Fibroblast of the conjunctiva (primary cell): ENCODE measurements around the gene CCHCR1.

Experiments used
- DNase-seq: peaks from one replicate; pipeline ENCODE4 v3.0.0-alpha.2; 2010; ENCODE audit warnings: low read depth

CCHCR1 gene

GRCh38 chr6:31128093-31128676, 29.4 kb downstream of the CCHCR1 start:
- DNase-seq = no peak

GRCh38 chr6:31126396-31127175, 31.0 kb downstream of the CCHCR1 start:
- no peak for DNase-seq

DNA sequence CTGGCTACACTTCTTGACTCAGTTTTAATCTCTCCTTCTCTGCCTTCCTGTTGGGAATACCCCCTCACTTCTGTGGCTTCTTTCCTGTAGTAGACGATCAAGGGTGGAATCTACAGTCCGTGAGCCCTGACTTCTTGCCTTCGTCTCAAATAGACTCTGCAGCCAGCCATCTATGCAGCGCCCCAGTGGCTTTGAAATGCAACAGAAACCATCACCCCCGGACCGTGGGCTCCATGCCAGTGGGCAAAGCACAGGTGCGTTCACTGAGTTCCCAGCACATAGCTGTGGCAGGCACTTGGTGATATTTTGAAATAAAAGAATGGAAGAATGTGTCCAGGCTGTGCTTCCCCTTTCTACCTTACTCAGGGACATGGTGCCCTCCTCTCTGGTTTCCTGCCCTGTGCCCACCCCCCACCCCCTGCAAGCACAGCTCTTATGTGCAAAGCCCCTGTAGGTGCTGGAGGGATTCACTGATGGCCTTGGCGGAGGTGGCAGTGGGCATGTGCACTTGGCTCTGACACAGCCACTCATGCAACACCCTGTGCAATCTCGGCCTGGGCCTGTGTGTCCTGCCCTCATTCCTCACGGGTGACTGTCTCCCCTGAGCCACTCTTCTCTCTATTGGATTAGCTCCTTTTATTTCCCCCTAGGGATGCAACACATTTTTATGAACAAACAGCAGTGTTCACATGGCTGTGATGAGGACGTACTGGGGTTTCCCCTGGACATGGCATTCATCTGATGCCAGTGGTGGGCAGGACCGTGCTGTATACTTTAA, 31.8 kb downstream of the CCHCR1 start:
- DNase-seq = no peak

DNA sequence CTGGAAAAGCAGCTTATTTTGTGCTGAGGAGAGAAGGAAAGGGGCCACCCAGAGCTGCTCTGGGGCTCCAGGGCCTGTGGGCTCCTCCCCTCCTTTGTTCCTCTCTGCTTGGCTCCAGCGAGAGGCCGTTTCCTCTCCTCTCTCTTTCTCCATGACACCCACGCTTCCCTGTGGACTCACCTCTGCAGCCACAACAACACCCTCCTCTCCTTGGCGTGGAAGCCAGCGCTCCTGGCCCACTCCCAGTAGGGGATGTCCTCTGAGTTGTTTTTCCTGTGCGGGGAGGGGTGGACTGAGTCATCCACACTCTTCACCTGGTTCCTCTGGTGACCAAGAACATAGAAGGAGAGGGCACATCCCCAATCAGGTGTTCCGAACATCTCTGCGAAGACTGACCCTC, 32.4 kb downstream of the CCHCR1 start:
- no peak for DNase-seq

GRCh38 chr6:31122791-31123706, 34.6 kb downstream of the CCHCR1 start:
- DNase-seq = peak; percentile 88

- DNase-seq = no peak
These were observed 36.3 kb downstream of the CCHCR1 start for GRCh38 chr6:31121131-31121790.

- no peak for DNase-seq
These were observed 37.3 kb downstream of the CCHCR1 start, which contains the start of gene CDSN for GRCh38 chr6:31120151-31120915. TSS of gene CDSN (minus strand) at chr6:31120446. CDS start at chr6:31120419, 27 bp downstream.

GRCh38 chr6:31118178-31118577, 39.4 kb downstream of the CCHCR1 start:
- DNase-seq = no peak

- DNase-seq = no peak
These were observed 40.8 kb downstream of the CCHCR1 start for GRCh38 chr6:31116661-31117385.

DNA sequence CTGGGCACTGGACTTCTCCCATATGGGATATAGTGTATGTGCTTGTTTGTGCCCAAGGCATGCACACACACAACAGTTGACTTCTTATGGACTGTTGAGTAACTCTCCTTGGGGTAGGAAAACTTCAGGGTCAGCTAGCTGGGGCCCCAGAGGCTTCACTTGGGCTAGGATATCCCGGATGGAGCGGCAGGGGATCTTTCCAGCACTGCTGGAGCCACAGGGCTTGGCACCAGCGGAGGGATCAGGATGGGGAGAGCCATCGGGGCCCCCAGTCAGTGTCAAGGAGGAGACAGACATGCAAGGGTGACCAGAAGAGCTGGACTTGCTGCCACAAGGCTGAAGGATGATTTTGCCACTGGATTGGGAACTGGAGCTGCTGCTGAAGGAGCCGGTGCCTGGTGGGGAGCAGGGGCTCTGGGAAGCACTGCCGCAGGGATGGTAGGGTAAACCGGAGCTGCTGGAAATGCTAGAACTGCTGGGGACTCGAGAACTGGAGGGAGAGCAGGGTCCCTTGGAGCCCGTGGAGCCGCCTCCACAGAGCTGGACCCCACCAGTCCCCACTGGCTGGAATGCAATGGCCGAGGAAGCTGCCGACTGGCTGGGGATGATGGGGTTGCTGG, 41.6 kb downstream of the CCHCR1 start:
- DNase-seq = no peak

GRCh38 chr6:31114970-31115849, 42.4 kb downstream of the CCHCR1 start:
- peak; percentile 24 for DNase-seq

- peak; percentile 87 for DNase-seq
These were observed 43.1 kb downstream of the CCHCR1 start, which contains the start of gene PSORS1C1 for GRCh38 chr6:31114541-31114878. TSS of gene PSORS1C1 (plus strand) at chr6:31114800. CDS start at chr6:31129633, 14,833 bp downstream.

GRCh38 chr6:31113861-31114540, 43.6 kb downstream of the CCHCR1 start:
- DNase-seq = peak; percentile 89

DNA sequence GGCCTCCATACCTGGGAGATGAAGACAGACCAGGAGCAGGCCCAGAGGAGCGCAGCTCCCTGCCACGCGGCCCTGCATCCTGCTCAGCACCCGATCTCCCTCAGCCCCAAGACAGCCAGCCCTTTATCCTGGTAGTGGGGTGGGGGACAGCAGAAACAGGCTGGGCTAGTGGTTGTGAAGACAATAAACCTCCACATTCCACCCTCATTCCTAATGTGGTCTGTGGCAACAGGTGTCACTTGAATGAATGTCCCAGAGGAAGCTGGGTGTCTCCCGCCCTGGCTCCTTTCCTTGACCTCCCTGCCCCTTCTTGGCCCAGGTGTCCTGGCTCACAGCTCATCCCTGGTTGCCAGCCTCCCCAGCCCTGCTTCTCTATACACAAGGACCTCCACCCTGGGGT, 45.1 kb downstream of the CCHCR1 start, which contains the start of gene C6orf15:
Gene C6orf15 (minus strand): TSS at position 98 of the 400 bp plus-strand sequence. CDS start 20 bp downstream, at position 78.
- no peak for DNase-seq

GRCh38 chr6:31111712-31112111, 45.9 kb downstream of the CCHCR1 start:
- DNase-seq = no peak

DNA sequence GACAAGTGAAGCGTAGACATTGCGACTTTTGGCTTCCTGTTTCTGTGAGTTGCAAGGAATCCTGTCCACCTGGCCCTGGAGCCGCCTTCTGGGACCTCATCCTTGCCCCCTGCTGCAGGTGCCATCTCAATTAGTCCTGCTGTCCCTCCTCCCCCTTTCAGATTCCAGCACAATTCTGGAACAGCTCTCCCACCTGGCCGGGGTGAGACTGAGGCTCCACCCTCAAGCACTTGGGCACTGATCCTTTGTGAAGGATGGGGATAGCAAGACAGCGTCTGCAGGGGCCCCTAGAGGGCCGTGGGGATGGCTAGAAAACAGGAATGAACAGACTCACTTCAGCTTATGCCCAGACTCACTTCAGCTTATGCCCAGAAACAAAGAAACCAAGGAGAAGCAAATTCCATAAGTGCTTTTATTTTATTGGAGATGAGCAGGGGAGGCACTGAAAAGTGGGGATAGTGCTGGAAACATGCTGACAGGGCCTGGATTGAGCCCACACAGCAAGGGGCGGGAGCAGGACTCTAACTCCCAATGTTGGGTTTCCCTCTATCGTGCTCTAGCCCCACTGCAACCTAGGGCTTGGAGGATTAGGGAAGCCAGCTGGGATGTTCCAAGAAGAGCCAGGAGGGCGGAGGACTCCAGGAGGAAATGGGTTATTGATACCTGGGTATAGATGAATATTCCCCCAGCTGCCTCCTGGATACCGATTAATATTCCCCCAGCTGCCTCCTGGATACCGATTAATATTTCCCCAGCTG, 46.6 kb downstream of the CCHCR1 start:
- no peak for DNase-seq

- no peak for DNase-seq
These were observed 50.5 kb downstream of the CCHCR1 start for GRCh38 chr6:31107052-31107451.
